T-helper 22 cell (primary cell): ENCODE data around the gene SSC5D.

ENCODE experiments used
- DNase-seq: peaks from one replicate; pipeline ENCODE4 v3.0.0-alpha.2; 2020; ENCODE audit warnings: low read depth

SSC5D gene

GRCh38 chr19:55536951-55537740 is 48.9 kb downstream of the SSC5D start, which contains the start of gene SBK2:
Gene SBK2, minus strand, starts transcription at chr19:55537133. Its CDS starts 839 bp downstream, at chr19:55536294.
- DNase-seq: no peak

- DNase-seq: no peak
These were observed 49.5 kb downstream of the SSC5D start for GRCh38 chr19:55537741-55538111.

GRCh38 chr19:55538132-55538531 is 49.9 kb downstream of the SSC5D start:
- DNase-seq: no peak

GRCh38 chr19:55539090-55539984 is 51.1 kb downstream of the SSC5D start:
- DNase-seq: no peak

GRCh38 chr19:55540619-55541018 is 52.4 kb downstream of the SSC5D start:
- DNase-seq: no peak

- no peak for DNase-seq
These were observed 52.9 kb downstream of the SSC5D start for GRCh38 chr19:55541091-55541490.

- DNase-seq: no peak
These were observed 54.1 kb downstream of the SSC5D start for GRCh38 chr19:55542292-55542855.

GRCh38 chr19:55543567-55543966 is 55.3 kb downstream of the SSC5D start:
- no peak for DNase-seq

- DNase-seq: no peak
These were observed 55.8 kb downstream of the SSC5D start for GRCh38 chr19:55544014-55544413.

GRCh38 chr19:55544776-55545439 is 56.7 kb downstream of the SSC5D start:
- no peak for DNase-seq

GRCh38 chr19:55545443-55545842 is 57.2 kb downstream of the SSC5D start, which contains the start of gene SBK3:
Gene SBK3, minus strand, starts transcription at chr19:55545543. Its CDS starts 0 bp downstream, at chr19:55545543.
- no peak for DNase-seq

GRCh38 chr19:55546011-55546410 is 57.8 kb downstream of the SSC5D start:
- no peak for DNase-seq

GRCh38 chr19:55546822-55547614 is 58.8 kb downstream of the SSC5D start:
- no peak for DNase-seq

GRCh38 chr19:55549500-55550320 is 61.5 kb downstream of the SSC5D start:
- DNase-seq: no peak

- DNase-seq: no peak
These were observed 62.0 kb downstream of the SSC5D start for GRCh38 chr19:55550321-55550650.

- no peak for DNase-seq
These were observed 64.0 kb downstream of the SSC5D start for GRCh38 chr19:55552206-55552605.

GRCh38 chr19:55552620-55553019 is 64.4 kb downstream of the SSC5D start:
- DNase-seq: no peak

- no peak for DNase-seq
These were observed 65.3 kb downstream of the SSC5D start for GRCh38 chr19:55553217-55554182.

- DNase-seq: no peak
These were observed 66.1 kb downstream of the SSC5D start for GRCh38 chr19:55554302-55554701.
